GM23338 (cell line): ENCODE results near the gene AQP10. TPM values are rescaled to one million over a fixed set of nuclear protein-coding genes. Genes with fewer than 3 reads are reported as not detected.

Source experiments
- ATAC-seq: fragments of 200-7000 bp; cut with Tn5 transposase; 3 replicates; pipeline ENCODE4 v1.9.1; 2020
- DNase-seq: peaks from one replicate; pipeline ENCODE4 v3.0.0-alpha.2; 2015; ENCODE audit warnings: low spot score
- H2AFZ ChIP-seq: fragments of 200-600 bp; sonication (generic); 2 replicates; pipeline ENCODE4 v1.8.0; 2016; ENCODE audit warnings: antibody characterized with exemption, mild to moderate bottlenecking, moderate library complexity
- H3F3A ChIP-seq: fragments of 200-600 bp; sonication (generic); replicated peaks from 2 replicates; pipeline ENCODE4 v1.8.0; 2017; ENCODE audit warnings: antibody characterized with exemption, mixed run types, low read depth
- H3K27ac ChIP-seq: fragments of 200-600 bp; sonication (generic); 2 replicates; pipeline ENCODE4 v1.6.1; 2016; ENCODE audit warnings: low read depth
- H3K27me3 ChIP-seq: fragments of 200-600 bp; sonication (generic); 2 replicates; pipeline ENCODE4 v1.8.0; 2016; ENCODE audit warnings: mild to moderate bottlenecking, mixed run types, moderate library complexity; ENCODE audit not compliant: insufficient read depth
- H3K36me3 ChIP-seq: fragments of 200-600 bp; sonication (generic); 2 replicates; pipeline ENCODE4 v1.8.0; 2016; ENCODE audit warnings: mild to moderate bottlenecking; ENCODE audit not compliant: insufficient read depth
- H3K4me1 ChIP-seq: fragments of 200-600 bp; sonication (generic); 2 replicates; pipeline ENCODE4 v1.8.0; 2016; ENCODE audit warnings: mild to moderate bottlenecking, moderate library complexity; ENCODE audit not compliant: insufficient read depth
- H3K4me2 ChIP-seq: fragments of 200-600 bp; sonication (generic); 2 replicates; pipeline ENCODE4 v1.7.1; 2017; ENCODE audit warnings: mixed run types
- H3K4me3 ChIP-seq: fragments of 200-600 bp; sonication (generic); 2 replicates; pipeline ENCODE4 v1.6.1; 2016; ENCODE audit warnings: mixed run types
- H3K79me2 ChIP-seq: fragments of 200-600 bp; sonication (generic); replicated peaks from 2 replicates; pipeline ENCODE4 v1.8.0; 2017; ENCODE audit warnings: mild to moderate bottlenecking; ENCODE audit not compliant: insufficient read depth
- H3K9me2 ChIP-seq: fragments of 200-600 bp; sonication (generic); 2 replicates; pipeline ENCODE4 v1.8.0; 2017; ENCODE audit not compliant: insufficient read depth
- H4K20me1 ChIP-seq: fragments of 200-600 bp; sonication (generic); replicated peaks from 2 replicates; pipeline ENCODE4 v1.8.0; 2017; ENCODE audit warnings: mild to moderate bottlenecking; ENCODE audit not compliant: insufficient read depth
- H3K27ac Mint-ChIP-seq: 2 replicates; pipeline ENCODE4 v1.8.0; 2020; ENCODE audit warnings: inconsistent platforms, mild to moderate bottlenecking, moderate library complexity, mixed read lengths
- H3K27me3 Mint-ChIP-seq: 3 replicates; pipeline ENCODE4 v1.8.0; 2022; ENCODE audit warnings: low read depth, mild to moderate bottlenecking, moderate library complexity, mixed read lengths, inconsistent platforms; ENCODE audit not compliant: insufficient read depth, poor library complexity
- H3K36me3 Mint-ChIP-seq: 3 replicates; pipeline ENCODE4 v1.8.0; 2021; ENCODE audit warnings: low read depth, mild to moderate bottlenecking, inconsistent platforms, moderate library complexity, mixed read lengths
- H3K4me1 Mint-ChIP-seq: 3 replicates; pipeline ENCODE4 v1.8.0; 2020; ENCODE audit warnings: mild to moderate bottlenecking, inconsistent platforms, mixed read lengths
- H3K4me3 Mint-ChIP-seq: 3 replicates; pipeline ENCODE4 v1.8.0; 2021; ENCODE audit warnings: moderate library complexity, mild to moderate bottlenecking, inconsistent platforms, mixed read lengths
- H3K9me3 Mint-ChIP-seq: 3 replicates; pipeline ENCODE4 v1.8.0; 2020; ENCODE audit warnings: moderate library complexity, mild to moderate bottlenecking, inconsistent platforms, mixed read lengths
- CREB1 ChIP-seq: fragments of 250-450 bp; sonication (Bioruptor Pico); IDR thresholded peaks from 2 replicates; pipeline ENCODE4 v1.5.0; 2020; ENCODE audit warnings: low read depth, mild to moderate bottlenecking, moderate library complexity
- CTCF ChIP-seq, 2 experiments: fragments of 200-600 bp in 1 of 2; sonication (generic) in 1 of 2; conservative IDR thresholded peaks; 2 replicates each; pipeline versions ENCODE4 v1.5.1 to v1.6.1; 2016 to 2017; ENCODE audit warnings: antibody characterized with exemption in 2 of 2, low read depth in 2 of 2, mild to moderate bottlenecking in 2 of 2, moderate library complexity in 1 of 2
- EZH2 ChIP-seq: fragments of 200-600 bp; sonication (generic); IDR thresholded peaks from one replicate; pipeline ENCODE4 v1.8.0; 2017; ENCODE audit warnings: antibody characterized with exemption, mild to moderate bottlenecking, low read depth; ENCODE audit not compliant: unreplicated experiment
- EZH2phosphoT487 ChIP-seq: fragments of 200-600 bp; sonication (generic); IDR thresholded peaks from one replicate; pipeline ENCODE4 v1.8.1; 2018; ENCODE audit warnings: antibody characterized with exemption; ENCODE audit not compliant: unreplicated experiment
- JUNB ChIP-seq: IDR thresholded peaks from one replicate; pipeline ENCODE4 v1.6.1; 2016; ENCODE audit warnings: antibody characterized with exemption; ENCODE audit not compliant: unreplicated experiment
- NANOG ChIP-seq: IDR thresholded peaks from 2 replicates; pipeline ENCODE4 v1.6.1; 2016; ENCODE audit warnings: antibody characterized with exemption, borderline replicate concordance
- POLR2AphosphoS5 ChIP-seq: IDR thresholded peaks from 2 replicates; pipeline ENCODE4 v1.6.1; 2016; ENCODE audit warnings: antibody characterized with exemption, low read depth
- REST ChIP-seq: IDR thresholded peaks from one replicate; pipeline ENCODE4 v1.6.1; 2018; ENCODE audit warnings: antibody characterized with exemption; ENCODE audit not compliant: unreplicated experiment
- STAT1 ChIP-seq: IDR thresholded peaks from one replicate; pipeline ENCODE4 v1.6.1; 2016; ENCODE audit warnings: antibody characterized with exemption; ENCODE audit not compliant: unreplicated experiment
- ZNF114 ChIP-seq: fragments of 250-450 bp; sonication (Bioruptor Pico); IDR thresholded peaks from 2 replicates; pipeline ENCODE4 v1.5.0; 2020; ENCODE audit warnings: mild to moderate bottlenecking, moderate library complexity
- ZNF331 ChIP-seq: fragments of 250-450 bp; sonication (Bioruptor Pico); IDR thresholded peaks from 2 replicates; pipeline ENCODE4 v1.5.0; 2020; ENCODE audit warnings: low read depth, mild to moderate bottlenecking, moderate library complexity
- polyA plus RNA-seq: library from polyadenylated mRNA; unstranded; fragments of >200 nt; fragmentation: Nextera tagmentation; extraction: Ambion mirVana; gene quantifications from 2 replicates; pipeline ENCODE4 v1.2.1, GENCODE V29; 2016
- total RNA-seq: library from RNA; depleted of rRNA; stranded (reverse); fragments of >200 nt; shearing (Covaris generic); gene quantifications from 2 replicates; pipeline ENCODE4 v1.2.3, GENCODE V29; 2014
- TF ChIP-seq, protein P1 (sequence below): IDR thresholded peaks from 2 replicates; pipeline ENCODE4 v1.6.1; 2016; ENCODE audit warnings: antibody characterized with exemption

The AQP10 gene
- total and polyA plus RNA-seq, 2 experiments from 2014 or later = not detected

DNA sequence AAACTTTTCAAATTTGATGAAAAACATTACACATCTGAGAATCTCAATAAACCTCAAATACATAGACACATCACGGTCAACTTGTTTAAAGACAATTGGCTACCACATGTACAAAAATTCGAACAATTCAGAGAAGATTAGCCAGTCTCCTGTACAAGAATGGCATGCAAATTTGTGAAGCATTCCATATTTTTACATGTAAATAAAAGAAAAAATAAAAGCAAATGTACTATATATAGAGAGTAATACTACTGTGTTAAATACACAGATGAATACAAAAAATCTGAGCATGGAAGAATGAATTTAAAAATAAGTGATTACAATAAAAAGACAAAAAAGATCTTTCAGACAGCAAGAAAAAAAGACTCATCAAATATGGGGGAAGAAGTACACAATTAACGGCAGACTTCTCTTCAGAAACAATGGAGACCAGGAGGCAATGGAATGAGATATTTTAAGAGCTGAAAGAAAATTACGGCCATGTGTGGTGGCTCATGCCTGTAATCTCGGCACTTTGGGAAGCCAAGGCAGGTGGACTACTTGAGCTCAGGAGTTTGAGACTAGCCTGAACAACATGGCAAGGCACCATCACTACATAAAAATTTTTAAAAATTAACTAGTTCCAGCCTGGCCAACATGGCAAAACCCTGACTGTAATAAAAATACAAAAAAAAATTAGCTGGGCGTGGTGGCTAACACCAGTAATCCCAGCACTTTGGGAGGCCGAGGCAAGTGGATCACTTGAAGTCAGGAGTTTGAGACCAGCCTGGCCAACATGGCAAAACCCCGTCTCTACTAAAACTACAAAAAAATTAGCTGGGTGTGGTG is 25.3 kb upstream of the AQP10 start:
- Mint-ChIP-seq H3K27ac (no peak overlapping the region), H3K9me3 (peaks cover 41% of the 10 kb centered on the region), H3K36me3 (peaks cover 15% of the 10 kb centered on the region), H3K4me1 (no peaks in the 10 kb centered on the region), H3K4me3 (no peak overlapping the region; the same call in 2 of the 3 replicates), H3K27me3 (peaks cover 4% of the 10 kb centered on the region)
- Histone ChIP-seq H3K4me3 (no peak overlapping the region), H2AFZ (no peak overlapping the region), H3K4me1 (no peaks in the 10 kb centered on the region), H3K9me2 (no peaks in the 10 kb centered on the region), H3K79me2 (no peaks in the 10 kb centered on the region), H3K4me2 (no peak overlapping the region), H3K27me3 (no peaks in the 10 kb centered on the region), H3K27ac (no peak overlapping the region), H3K36me3 (no peaks in the 10 kb centered on the region), H4K20me1 (no peaks in the 10 kb centered on the region), H3F3A (no peaks in the 10 kb centered on the region)
- peak; percentile 18 for DNase-seq
- no peak for ATAC-seq
- TF ChIP-seq NANOG (no peak), JUNB (no peak), STAT1 (no peak), ZNF331 (CRISPR knock-in tag) (no peak), CREB1 (CRISPR knock-in tag) (no peak), ZNF114 (CRISPR knock-in tag) (no peak)
- TF ChIP-seq, protein P1, sequence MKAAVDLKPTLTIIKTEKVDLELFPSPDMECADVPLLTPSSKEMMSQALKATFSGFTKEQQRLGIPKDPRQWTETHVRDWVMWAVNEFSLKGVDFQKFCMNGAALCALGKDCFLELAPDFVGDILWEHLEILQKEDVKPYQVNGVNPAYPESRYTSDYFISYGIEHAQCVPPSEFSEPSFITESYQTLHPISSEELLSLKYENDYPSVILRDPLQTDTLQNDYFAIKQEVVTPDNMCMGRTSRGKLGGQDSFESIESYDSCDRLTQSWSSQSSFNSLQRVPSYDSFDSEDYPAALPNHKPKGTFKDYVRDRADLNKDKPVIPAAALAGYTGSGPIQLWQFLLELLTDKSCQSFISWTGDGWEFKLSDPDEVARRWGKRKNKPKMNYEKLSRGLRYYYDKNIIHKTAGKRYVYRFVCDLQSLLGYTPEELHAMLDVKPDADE = no peak

- Mint-ChIP-seq H3K4me3 (no peak overlapping the region), H3K36me3 (no peaks in the 10 kb centered on the region), H3K4me1 (no peaks in the 10 kb centered on the region), H3K27ac (no peak overlapping the region), H3K9me3 (peaks cover 6% of the 10 kb centered on the region; the same call in 1 of the 3 replicates), H3K27me3 (peaks cover 5% of the 10 kb centered on the region)
- Histone ChIP-seq H3K27me3 (no peaks in the 10 kb centered on the region), H3K27ac (no peak overlapping the region), H3K4me1 (no peaks in the 10 kb centered on the region), H3K36me3 (no peaks in the 10 kb centered on the region), H3K9me2 (no peaks in the 10 kb centered on the region), H3F3A (no peaks in the 10 kb centered on the region), H3K4me2 (no peak overlapping the region), H3K4me3 (no peak overlapping the region), H2AFZ (no peak overlapping the region), H4K20me1 (no peaks in the 10 kb centered on the region), H3K79me2 (no peaks in the 10 kb centered on the region)
- no peak for DNase-seq
- no peak for ATAC-seq
- TF ChIP-seq STAT1 (no peak), EZH2 (no peak), NANOG (no peak), CREB1 (CRISPR knock-in tag) (no peak), POLR2AphosphoS5 (no peak), EZH2phosphoT487 (no peak), REST (no peak), CTCF (conservative IDR thresholded peaks at IDR 0.05; ENCODE audit: low read depth in 2 of 2) (no peak), ZNF331 (CRISPR knock-in tag) (no peak), ZNF114 (CRISPR knock-in tag) (no peak), JUNB (no peak)
- TF ChIP-seq, protein P1 = no peak
Observed at GRCh38 chr1:154301582-154301981, 19.3 kb upstream of the AQP10 start.
